Neuronal stem cell (in vitro differentiated cells): ENCODE data around the gene MAPKAP1.

Experiments
- DNase-seq: peaks from one replicate; pipeline ENCODE4 v3.0.0-alpha.2; 2013; ENCODE audit warnings: low spot score
- H2AFZ ChIP-seq: one replicate; pipeline ENCODE4 v1.6.1; 2013; ENCODE audit warnings: mild to moderate bottlenecking, low read length, inconsistent platforms
- H2AK5ac ChIP-seq: 2 replicates; pipeline ENCODE4 v1.6.1; 2013; ENCODE audit warnings: low read depth, mild to moderate bottlenecking, inconsistent platforms, low read length, moderate library complexity, mixed read lengths
- H2BK120ac ChIP-seq: 2 replicates; pipeline ENCODE4 v1.6.1; 2013; ENCODE audit warnings: low read depth, mild to moderate bottlenecking, inconsistent platforms, low read length, moderate library complexity, mixed read lengths
- H2BK12ac ChIP-seq: one replicate; pipeline ENCODE4 v1.6.1; 2013; ENCODE audit warnings: low read length, inconsistent platforms
- H2BK15ac ChIP-seq: 2 replicates; pipeline ENCODE4 v1.6.1; 2013; ENCODE audit warnings: mild to moderate bottlenecking, low read length, inconsistent platforms, mixed read lengths
- H2BK5ac ChIP-seq: one replicate; pipeline ENCODE4 v1.6.1; 2013; ENCODE audit warnings: inconsistent platforms, mild to moderate bottlenecking, low read length, moderate library complexity
- H3K14ac ChIP-seq: one replicate; pipeline ENCODE4 v1.6.1; 2013; ENCODE audit warnings: low read length, inconsistent platforms
- H3K18ac ChIP-seq: 2 replicates; pipeline ENCODE4 v1.6.1; 2013; ENCODE audit warnings: low read length, inconsistent platforms
- H3K23ac ChIP-seq: 2 replicates; pipeline ENCODE4 v1.6.1; 2013; ENCODE audit warnings: low read depth, mild to moderate bottlenecking, mixed read lengths, low read length, inconsistent platforms; ENCODE audit not compliant: poor library complexity
- H3K27ac ChIP-seq: replicated peaks from 3 replicates; pipeline ENCODE4 v1.5.1; 2013; ENCODE audit warnings: low read length, inconsistent platforms
- H3K27me3 ChIP-seq, 3 experiments: 2 replicates each; pipeline ENCODE4 v1.6.1; 2013; ENCODE audit warnings: low read length in 3 of 3, mild to moderate bottlenecking in 2 of 3, inconsistent platforms in 1 of 3, low read depth in 1 of 3, mixed read lengths in 1 of 3, moderate library complexity in 1 of 3; ENCODE audit not compliant: control insufficient read depth in 3 of 3, insufficient read depth in 3 of 3
- H3K36me3 ChIP-seq, 2 donors: replicated peaks in 1 of 2; 2 replicates each; pipeline ENCODE4 v1.6.1; 2013; ENCODE audit warnings: low read length in 2 of 2; ENCODE audit not compliant: control insufficient read depth in 2 of 2, insufficient read depth in 2 of 2
- H3K4ac ChIP-seq: 2 replicates; pipeline ENCODE4 v1.6.1; 2013; ENCODE audit warnings: inconsistent platforms, mild to moderate bottlenecking, low read length, moderate library complexity
- H3K4me1 ChIP-seq, 2 donors: 1 replicate in 1 of 2; 2 replicates in 1 of 2; pipeline ENCODE4 v1.6.1; 2013; ENCODE audit warnings: low read length in 2 of 2, low read depth in 1 of 2; ENCODE audit not compliant: control insufficient read depth in 2 of 2, insufficient read depth in 1 of 2
- H3K4me2 ChIP-seq: one replicate; pipeline ENCODE4 v1.6.1; 2013; ENCODE audit warnings: mild to moderate bottlenecking, low read length, inconsistent platforms; ENCODE audit not compliant: insufficient read depth, poor library complexity, severe bottlenecking
- H3K4me3 ChIP-seq, 2 donors: 2 replicates each; pipeline ENCODE4 v1.5.1; 2013; ENCODE audit warnings: low read length in 2 of 2, mild to moderate bottlenecking in 2 of 2, inconsistent platforms in 1 of 2, moderate library complexity in 1 of 2
- H3K79me1 ChIP-seq: one replicate; pipeline ENCODE4 v1.6.1; 2013; ENCODE audit warnings: low read depth, mild to moderate bottlenecking, inconsistent platforms, low read length, moderate library complexity
- H3K9ac ChIP-seq: one replicate; pipeline ENCODE4 v1.6.1; 2013; ENCODE audit warnings: mild to moderate bottlenecking, low read depth, low read length, inconsistent platforms; ENCODE audit not compliant: poor library complexity
- H3K9me3 ChIP-seq, 2 donors: replicated peaks in 1 of 2; 2 replicates each; pipeline versions ENCODE3 to v1.6.1; 2013; ENCODE audit warnings: low read length in 2 of 2, mild to moderate bottlenecking in 2 of 2, inconsistent platforms in 1 of 2, low read depth in 1 of 2, mixed read lengths in 1 of 2, moderate library complexity in 1 of 2; ENCODE audit not compliant: control insufficient read depth in 2 of 2, insufficient read depth in 1 of 2
- H4K8ac ChIP-seq: one replicate; pipeline ENCODE4 v1.6.1; 2013; ENCODE audit warnings: low read depth, mild to moderate bottlenecking, inconsistent platforms, low read length, moderate library complexity
- H4K91ac ChIP-seq: one replicate; pipeline ENCODE4 v1.6.1; 2013; ENCODE audit warnings: low read length, low read depth, mild to moderate bottlenecking, inconsistent platforms; ENCODE audit not compliant: poor library complexity
- WGBS, 2 donors: extraction: QIAGEN DNeasy Blood & Tissue Kit; methylation state at CpG; one replicate each; pipeline ENCODE4 v1.1.7; 2013; ENCODE audit warnings: missing lambda C conversion rate in 2 of 2, mixed read lengths in 1 of 2; ENCODE audit not compliant: insufficient read length in 2 of 2, insufficient replicate concordance in 1 of 2; ENCODE audit errors: extremely low coverage in 2 of 2; 5-methylcytosine and 5-hydroxymethylcytosine counted together

Gene MAPKAP1

DNA sequence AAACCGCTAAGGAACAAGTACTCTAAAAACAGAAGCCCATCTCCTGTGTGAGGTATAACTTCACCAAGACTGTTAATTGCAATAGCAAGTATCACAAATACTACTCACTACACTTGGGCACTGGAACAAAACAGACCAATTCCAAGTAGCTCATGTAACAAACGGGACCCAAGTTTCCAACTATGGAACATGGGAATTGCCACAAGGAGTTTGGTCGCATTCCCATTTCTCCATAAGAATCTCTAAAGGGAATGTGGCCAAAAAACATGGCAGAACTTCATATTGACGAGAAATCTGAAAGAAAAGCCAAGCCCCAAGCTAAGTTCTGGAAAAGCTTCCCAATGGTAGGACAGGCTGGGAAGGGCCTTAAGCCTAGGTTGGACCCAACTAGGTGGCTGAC is 162.5 kb downstream of the MAPKAP1 start:
- no peak overlapping the region for H2AK5ac ChIP-seq
- no peak overlapping the region for H3K18ac ChIP-seq
- no peak overlapping the region for H3K27ac ChIP-seq
- no peak overlapping the region for H2BK5ac ChIP-seq
- no peak overlapping the region for H4K91ac ChIP-seq
- H3K9ac ChIP-seq: no peak overlapping the region
- no peak overlapping the region for H2AFZ ChIP-seq
- no peak overlapping the region for H2BK12ac ChIP-seq
- DNase-seq: no peak
- H2BK15ac ChIP-seq: no peak overlapping the region
- no peaks in the 10 kb centered on the region for H3K36me3 ChIP-seq
- H3K4me1 ChIP-seq: peaks cover 10 to 13% of the 10 kb centered on the region in 2 donors
- H3K79me1 ChIP-seq: no peaks in the 10 kb centered on the region
- WGBS, 2 donors: no CpG with 5 or more reads among the region's 4 CpGs
- H3K27me3 ChIP-seq: no peaks in the 10 kb centered on the region
- no peak overlapping the region for H3K14ac ChIP-seq
- H3K4me2 ChIP-seq: no peak overlapping the region
- H3K23ac ChIP-seq: no peak overlapping the region
- H3K4ac ChIP-seq: no peak overlapping the region
- no peak overlapping the region for H4K8ac ChIP-seq
- no peak overlapping the region for H3K4me3 ChIP-seq
- H3K9me3 ChIP-seq: no peaks in the 10 kb centered on the region
- no peak overlapping the region for H2BK120ac ChIP-seq

DNA sequence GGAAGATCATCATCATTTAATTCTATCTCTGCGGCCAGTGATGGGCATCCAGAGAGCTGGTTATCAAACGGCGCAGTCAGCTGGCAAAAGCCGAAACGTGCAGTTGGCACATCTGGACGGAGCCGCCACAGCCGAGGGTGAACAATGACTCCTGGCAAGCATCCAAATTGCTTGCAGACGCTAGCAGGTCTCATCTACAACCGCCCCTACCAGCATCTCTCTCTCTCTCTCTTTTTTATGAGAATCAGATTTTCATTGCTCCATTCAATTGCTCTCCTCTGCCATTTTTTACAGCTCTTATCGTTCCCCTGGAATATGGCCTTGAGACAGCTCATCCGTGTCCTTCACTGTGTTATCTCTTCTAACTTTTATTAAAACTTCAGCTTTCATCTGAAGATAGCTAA is 165.2 kb downstream of the MAPKAP1 start:
- Histone ChIP-seq H3K23ac (no peak overlapping the region), H2BK120ac (no peak overlapping the region), H3K14ac (no peak overlapping the region), H2AFZ (no peak overlapping the region), H2AK5ac (no peak overlapping the region), H3K4ac (no peak overlapping the region), H3K27me3 (no peaks in the 10 kb centered on the region), H3K27ac (no peak overlapping the region), H4K8ac (no peak overlapping the region), H4K91ac (no peak overlapping the region), H3K36me3 (no peaks in the 10 kb centered on the region), H3K9me3 (no peaks in the 10 kb centered on the region), H2BK5ac (no peak overlapping the region), H3K18ac (no peak overlapping the region), H2BK12ac (no peak overlapping the region), H3K79me1 (no peaks in the 10 kb centered on the region), H3K9ac (no peak overlapping the region), H3K4me2 (no peak overlapping the region), H3K4me1 (peaks cover 2 to 3% of the 10 kb centered on the region in 2 donors), H3K4me3 (no peak overlapping the region), H2BK15ac (no peak overlapping the region)
- DNase-seq: no peak
- no CpG with 5 or more reads among the region's 12 CpGs for WGBS, 2 donors

DNA sequence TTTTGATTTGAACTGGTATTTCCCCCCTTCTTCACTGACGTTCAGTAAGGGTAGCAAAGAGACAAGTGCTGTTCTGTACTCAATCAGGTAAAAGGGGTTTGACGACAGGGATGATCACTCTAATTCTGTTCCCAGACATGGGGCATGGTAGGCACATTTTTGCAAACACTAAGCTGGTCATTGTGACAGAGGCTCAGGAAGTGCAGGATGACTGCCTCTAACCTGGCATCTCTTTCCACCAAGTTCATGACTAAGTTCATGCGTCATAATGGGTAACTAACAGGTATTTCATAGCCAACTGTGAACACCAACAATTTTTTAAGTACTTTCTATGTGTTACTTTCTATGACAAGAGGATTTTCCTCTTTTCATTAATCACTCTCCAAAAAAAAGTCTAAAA is 166.5 kb downstream of the MAPKAP1 start:
- H3K4me3 ChIP-seq: no peak overlapping the region
- H2BK120ac ChIP-seq: no peak overlapping the region
- H2BK15ac ChIP-seq: no peak overlapping the region
- no peaks in the 10 kb centered on the region for H3K27me3 ChIP-seq
- no peaks in the 10 kb centered on the region for H3K36me3 ChIP-seq
- H3K79me1 ChIP-seq: no peaks in the 10 kb centered on the region
- H3K14ac ChIP-seq: no peak overlapping the region
- no peak overlapping the region for H2BK12ac ChIP-seq
- H3K23ac ChIP-seq: no peak overlapping the region
- H3K9ac ChIP-seq: no peak overlapping the region
- no peak overlapping the region for H3K27ac ChIP-seq
- H2BK5ac ChIP-seq: no peak overlapping the region
- no CpG with 5 or more reads among the region's 3 CpGs for WGBS, 2 donors
- no peak overlapping the region for H2AK5ac ChIP-seq
- no peak overlapping the region for H4K8ac ChIP-seq
- no peak overlapping the region for H4K91ac ChIP-seq
- no peak for DNase-seq
- H3K4me2 ChIP-seq: no peak overlapping the region
- no peaks in the 10 kb centered on the region for H3K4me1 ChIP-seq
- H3K18ac ChIP-seq: no peak overlapping the region
- no peak overlapping the region for H2AFZ ChIP-seq
- H3K9me3 ChIP-seq: no peaks in the 10 kb centered on the region
- H3K4ac ChIP-seq: no peak overlapping the region

DNA sequence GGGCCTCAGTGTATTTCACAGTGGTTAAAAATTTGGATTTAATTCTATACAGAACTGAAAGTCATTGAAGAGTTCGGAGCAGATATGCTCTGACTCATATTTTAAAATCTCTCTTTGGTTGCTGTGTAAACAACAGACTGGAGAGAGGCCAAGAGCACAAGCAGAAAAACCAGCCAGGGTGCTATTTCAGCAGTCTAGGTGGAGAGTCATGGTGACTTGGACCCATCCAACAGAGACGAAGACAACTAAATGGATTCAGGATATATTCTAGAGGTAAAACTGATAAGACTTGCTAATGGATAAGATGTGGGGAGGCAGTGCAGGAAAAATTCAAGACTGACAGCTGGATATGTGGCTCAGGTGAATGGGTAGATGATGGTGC is 168.9 kb downstream of the MAPKAP1 start:
- Histone ChIP-seq H2AK5ac (no peak overlapping the region), H3K23ac (no peak overlapping the region), H3K79me1 (no peaks in the 10 kb centered on the region), H3K36me3 (no peaks in the 10 kb centered on the region), H3K27me3 (no peaks in the 10 kb centered on the region), H4K91ac (no peak overlapping the region), H4K8ac (no peak overlapping the region), H3K18ac (no peak overlapping the region), H3K4me2 (no peak overlapping the region), H3K27ac (no peak overlapping the region), H2BK120ac (no peak overlapping the region), H2AFZ (no peak overlapping the region), H2BK5ac (no peak overlapping the region), H3K9ac (no peak overlapping the region), H3K4me3 (no peak overlapping the region), H3K4me1 (no peaks in the 10 kb centered on the region), H2BK12ac (no peak overlapping the region), H2BK15ac (no peak overlapping the region), H3K4ac (no peak overlapping the region), H3K14ac (no peak overlapping the region), H3K9me3 (no peaks in the 10 kb centered on the region)
- WGBS, 2 donors: no CpG with 5 or more reads among the region's 2 CpGs
- DNase-seq: no peak
